Esophagus muscularis mucosa (tissue), 4 donors: ENCODE results near the gene HSPA1L. TPM values are rescaled to one million over a fixed set of nuclear protein-coding genes. Genes with fewer than 3 reads are reported as not detected.
"Not testable (repeated sequence)": the region's sequence is repeated elsewhere in the genome, so short reads cannot be mapped to it uniquely, and the experiment has no call there.

ENCODE experiments used
- DNase-seq: peaks from one replicate; pipeline ENCODE4 v3.0.0-alpha.2; 2017; ENCODE audit errors: extremely low spot score
- H3K27ac ChIP-seq, 4 donors: fragments of 200-600 bp; sonication (generic); replicated peaks in 1 of 4; 1 replicate in 3 of 4; 2 replicates in 1 of 4; pipeline ENCODE4 v1.5.1; 2016 to 2019; ENCODE audit warnings: mild to moderate bottlenecking in 1 of 4
- H3K27me3 ChIP-seq, 4 donors: fragments of 200-600 bp; sonication (generic); one replicate each; pipeline versions ENCODE4 v1.5.1 to v1.6.0; 2016 to 2019
- H3K36me3 ChIP-seq, 4 donors: fragments of 200-600 bp; sonication (generic); one replicate each; pipeline ENCODE4 v1.5.1; 2016 to 2019
- H3K4me1 ChIP-seq, 4 donors: fragments of 200-600 bp; sonication (generic); one replicate each; pipeline ENCODE4 v1.5.1; 2016 to 2019
- H3K4me3 ChIP-seq, 4 donors: fragments of 200-600 bp; sonication (generic); 1 replicate in 2 of 4; 2 replicates in 2 of 4; pipeline ENCODE4 v1.5.1; 2016 to 2019; ENCODE audit warnings: mild to moderate bottlenecking in 4 of 4, moderate library complexity in 1 of 4
- H3K9me3 ChIP-seq, 4 donors: fragments of 200-600 bp; sonication (generic); 1 replicate in 3 of 4; 2 replicates in 1 of 4; pipeline ENCODE4 v1.5.1; 2016 to 2019
- CTCF ChIP-seq, 3 experiments: fragments of 200-600 bp in 2 of 3; fragments of 450-650 bp in 1 of 3; sonication (generic) in 2 of 3; IDR thresholded peaks; one replicate each; pipeline ENCODE4 v1.5.1; 2017 to 2019; ENCODE audit warnings: antibody characterized with exemption in 3 of 3, mild to moderate bottlenecking in 2 of 3, moderate library complexity in 1 of 3
- EP300 ChIP-seq: sonication (generic); formaldehyde crosslinking; IDR thresholded peaks from one replicate; pipeline ENCODE4 v1.6.1; 2017; ENCODE audit warnings: antibody characterized with exemption
- POLR2A ChIP-seq: fragments of 450-650 bp; IDR thresholded peaks from one replicate; pipeline ENCODE4 v1.6.1; 2017; ENCODE audit warnings: antibody characterized with exemption, moderate library complexity, mild to moderate bottlenecking, low read depth
- POLR2AphosphoS5 ChIP-seq, 2 donors: sonication (generic); formaldehyde crosslinking; IDR thresholded peaks; one replicate each; pipeline ENCODE4 v1.6.1; 2017; ENCODE audit warnings: antibody characterized with exemption in 2 of 2
- WGBS: methylation state at CpG from one replicate; pipeline ENCODE4 v1.1.5; 2018; 5-methylcytosine and 5-hydroxymethylcytosine counted together
- intact Hi-C: fragments of 100-400 bp; cut with DNase I; formaldehyde crosslinking; loops from one replicate; pipeline ENCODE4 v1.15.1; 2023
- total RNA-seq, 4 donors: library from RNA; depleted of rRNA; stranded (reverse); fragments of >200 nt; gene quantifications; one replicate each; pipeline versions ENCODE4 v1.1.0 to v1.2.1, GENCODE V29; 2016

Gene HSPA1L
- total RNA-seq, 4 donors from 2014 or later: 1.2 to 3.7 (median 2.6) TPM

- intact Hi-C loops: loop anchor here (5.0 kb wide), 1 partner anchor 38 kb away; no protein-coding TSS in a partner anchor
- Histone ChIP-seq H3K4me3 (peak overlapping the region; percentile 92 to 93 (median 93)), H3K27me3 (no peaks in the 10 kb centered on the region), H3K4me1 (peaks cover 13 to 34% (median 29%) of the 10 kb centered on the region in 4 donors), H3K9me3 (no peaks in the 10 kb centered on the region), H3K36me3 (peaks cover 13 to 47% (median 29%) of the 10 kb centered on the region in 4 donors), H3K27ac (peak overlapping the region; percentile 92 to 99 (median 95))
- no peak for DNase-seq
- no peak for TF ChIP-seq POLR2A
- TF ChIP-seq POLR2AphosphoS5 (IDR thresholded peaks at IDR 0.05): peak in 1 of 2 donors; percentile 47
- 26% methylated on average over 7 of the region's 7 CpGs for WGBS
These were observed 20.7 kb downstream of the HSPA1L start for GRCh38 chr6:31794294-31794865.

GRCh38 chr6:31793927-31794245, 21.2 kb downstream of the HSPA1L start:
- intact Hi-C loops: loop anchor here (5.0 kb wide), 1 partner anchor 38 kb away; no protein-coding TSS in a partner anchor
- Histone ChIP-seq H3K36me3 (peaks cover 13 to 50% (median 32%) of the 10 kb centered on the region in 4 donors), H3K4me3 (peak overlapping the region in 2 of 4 donors; percentile 93), H3K4me1 (peaks cover 13 to 34% (median 29%) of the 10 kb centered on the region in 4 donors), H3K27ac (peak overlapping the region; percentile 92 to 99 (median 95))
- 92% methylated on average over 6 of the region's 6 CpGs for WGBS
- DNase-seq, H3K9me3 ChIP-seq, H3K27me3 ChIP-seq: not testable (repeated sequence)

GRCh38 chr6:31792761-31793171, 22.3 kb downstream of the HSPA1L start:
- no peaks in the 10 kb centered on the region for H3K9me3 ChIP-seq
- peaks cover 13 to 55% (median 32%) of the 10 kb centered on the region in 4 donors for H3K36me3 ChIP-seq
- TF ChIP-seq EP300 (no peak), POLR2A (no peak), CTCF (IDR thresholded peaks at IDR 0.05) (no peak), POLR2AphosphoS5 (IDR thresholded peaks at IDR 0.05) (no peak)
- no peak overlapping the region for H3K4me3 ChIP-seq
- intact Hi-C loops: loop anchor here (5.0 kb wide), 1 partner anchor 40 kb away; no protein-coding TSS in a partner anchor
- 89% methylated on average over 9 of the region's 12 CpGs for WGBS
- peak overlapping the region in 1 of 4 donors; percentile 22 for H3K27ac ChIP-seq
- H3K27me3 ChIP-seq: no peaks in the 10 kb centered on the region
- peaks cover 13 to 34% (median 29%) of the 10 kb centered on the region in 4 donors for H3K4me1 ChIP-seq
- DNase-seq: no peak

GRCh38 chr6:31792090-31792374, 23.1 kb downstream of the HSPA1L start:
- H3K36me3 ChIP-seq: peaks cover 13 to 55% (median 33%) of the 10 kb centered on the region in 4 donors
- H3K4me1 ChIP-seq: peaks cover 13 to 34% (median 29%) of the 10 kb centered on the region in 4 donors

GRCh38 chr6:31791324-31792089, 23.6 kb downstream of the HSPA1L start:
- Histone ChIP-seq H3K9me3 (no peaks in the 10 kb centered on the region), H3K36me3 (peaks cover 13 to 57% (median 35%) of the 10 kb centered on the region in 4 donors), H3K4me1 (peaks cover 13 to 34% (median 29%) of the 10 kb centered on the region in 4 donors), H3K4me3 (no peak overlapping the region), H3K27ac (no peak overlapping the region), H3K27me3 (no peaks in the 10 kb centered on the region)
- intact Hi-C loops: loop anchor here (5.0 kb wide), 1 partner anchor 41 kb away; no protein-coding TSS in a partner anchor
- no peak for DNase-seq
- WGBS: 66% methylated on average over 12 of the region's 12 CpGs
- TF ChIP-seq POLR2AphosphoS5 (IDR thresholded peaks at IDR 0.05) (no peak), EP300 (no peak), CTCF (IDR thresholded peaks at IDR 0.05) (peak; percentile 44 to 62 (median 46)), POLR2A (no peak)

More at GRCh38 chr6:31792090-31792374, 23.1 kb downstream of the HSPA1L start:
- no peak overlapping the region for H3K27ac ChIP-seq
- TF ChIP-seq EP300: no peak
- TF ChIP-seq POLR2AphosphoS5 (IDR thresholded peaks at IDR 0.05): no peak
- TF ChIP-seq POLR2A: no peak
- no peak for TF ChIP-seq CTCF (IDR thresholded peaks at IDR 0.05)
- DNase-seq: no peak
- intact Hi-C loops: loop anchor here (5.0 kb wide), 1 partner anchor 40 kb away; no protein-coding TSS in a partner anchor
- no peaks in the 10 kb centered on the region for H3K9me3 ChIP-seq
- 81% methylated on average over 3 of the region's 3 CpGs for WGBS
- no peak overlapping the region for H3K4me3 ChIP-seq
- H3K27me3 ChIP-seq: no peaks in the 10 kb centered on the region
